Endothelial cell of umbilical vein (primary cell): ENCODE measurements around the gene SEMA6A. TPM values are rescaled to one million over a fixed set of nuclear protein-coding genes. Genes with fewer than 3 reads are reported as not detected.

Experiments used
- BruUV-seq: library from RNA; stranded (reverse); fragments of 400-500 nt; replicated peaks from 2 replicates; lab custom pipeline; 2021; lab: Mats Ljungman, UMichigan
- CTCF ChIA-PET: fragments of 300-600, 350-600 bp; sonication (Branson Sonifier 250); formaldehyde crosslinking; loops from one replicate; lab custom pipeline; 2021; ENCODE audit warnings: antibody characterized with exemption, inconsistent platforms; lab: Charles Lee
- POLR2A ChIA-PET: fragments of 300-600, 350-600 bp; sonication (Branson Sonifier 250); formaldehyde crosslinking; loops from one replicate; lab custom pipeline; 2021; ENCODE audit warnings: antibody characterized with exemption, inconsistent platforms; lab: Charles Lee
- DNase-seq: peaks from one replicate; pipeline ENCODE4 v3.0.0-alpha.2; 2011; ENCODE audit warnings: low read depth, low spot score
- FAIRE-seq: peaks from 2 replicates; lab custom pipeline; 2011; peaks lifted over from hg19 to GRCh38; lab: Jason Lieb, UNC
- H2AFZ ChIP-seq: 2 replicates; pipeline ENCODE4 v1.6.0; 2012; ENCODE audit warnings: low read depth, low read length, control low read depth, inconsistent platforms
- H3K27ac ChIP-seq: 2 replicates; pipeline ENCODE4 v1.5.1; 2011; ENCODE audit warnings: low read depth, mild to moderate bottlenecking, control low read depth, low read length, moderate library complexity; ENCODE audit not compliant: insufficient read depth
- H3K27me3 ChIP-seq, 2 experiments: 2 replicates each; pipeline versions ENCODE4 v1.6.0 to v1.6.1; 2011; ENCODE audit warnings: low read length in 2 of 2, mixed read lengths in 1 of 2; ENCODE audit not compliant: control insufficient read depth in 2 of 2, insufficient read depth in 2 of 2
- H3K36me3 ChIP-seq, 2 experiments: 2 replicates in 1 of 2; 3 replicates in 1 of 2; pipeline ENCODE4 v1.5.1; 2011; ENCODE audit warnings: low read length in 2 of 2, mild to moderate bottlenecking in 1 of 2, moderate library complexity in 1 of 2; ENCODE audit not compliant: control insufficient read depth in 2 of 2, insufficient read depth in 2 of 2; ENCODE audit errors: extremely low read depth in 1 of 2
- H3K4me1 ChIP-seq: 3 replicates; pipeline ENCODE4 v1.5.1; 2011; ENCODE audit warnings: mild to moderate bottlenecking, low read length; ENCODE audit not compliant: control insufficient read depth, insufficient read depth; ENCODE audit errors: extremely low read depth
- H3K4me2 ChIP-seq: 2 replicates; pipeline ENCODE4 v1.6.1; 2011; ENCODE audit warnings: low read length, control low read depth, mixed read lengths; ENCODE audit not compliant: insufficient read depth
- H3K4me3 ChIP-seq, 3 experiments: fragments of 200-600 bp in 1 of 3; sonication (generic), shearing (Covaris generic) in 1 of 3; replicated peaks in 1 of 3; 2 replicates each; pipeline ENCODE4 v1.5.1; 2011 to 2016; ENCODE audit warnings: control low read depth in 3 of 3, low read length in 3 of 3, mild to moderate bottlenecking in 2 of 3, inconsistent platforms in 1 of 3, low read depth in 1 of 3, moderate library complexity in 1 of 3; ENCODE audit not compliant: insufficient read depth in 1 of 3
- H3K79me2 ChIP-seq: 2 replicates; pipeline ENCODE4 v1.6.0; 2012; ENCODE audit warnings: low read length, inconsistent platforms; ENCODE audit not compliant: control insufficient read depth, insufficient read depth
- H3K9ac ChIP-seq: replicated peaks from 2 replicates; pipeline ENCODE3; 2011; ENCODE audit warnings: low read length, control low read depth; ENCODE audit not compliant: insufficient read depth; ENCODE audit errors: extremely low read depth
- H3K9me1 ChIP-seq: replicated peaks from 3 replicates; pipeline ENCODE4 v1.6.0; 2011; ENCODE audit warnings: mild to moderate bottlenecking, low read length; ENCODE audit not compliant: control insufficient read depth, insufficient read depth; ENCODE audit errors: extremely low read depth
- H3K9me3 ChIP-seq: replicated peaks from 2 replicates; pipeline ENCODE4 v1.5.1; 2012; ENCODE audit warnings: low read length, inconsistent platforms; ENCODE audit not compliant: control insufficient read depth, insufficient read depth
- H4K20me1 ChIP-seq: replicated peaks from 2 replicates; pipeline ENCODE3; 2011; ENCODE audit warnings: mild to moderate bottlenecking, low read length; ENCODE audit not compliant: control insufficient read depth, insufficient read depth; ENCODE audit errors: extremely low read depth
- CTCF ChIP-seq, 2 donors: IDR thresholded peaks; 1 replicate in 1 of 2; 2 replicates in 1 of 2; pipeline ENCODE4 v1.5.1; 2011; ENCODE audit warnings: low read length in 2 of 2, mild to moderate bottlenecking in 2 of 2, moderate library complexity in 2 of 2, control low read depth in 1 of 2, inconsistent platforms in 1 of 2, low read depth in 1 of 2; ENCODE audit not compliant: insufficient read depth in 1 of 2; ENCODE audit errors: extremely low read depth in 1 of 2
- EZH2 ChIP-seq: IDR thresholded peaks from 2 replicates; pipeline ENCODE4 v1.6.1; 2012; ENCODE audit warnings: borderline replicate concordance, low read depth, mild to moderate bottlenecking, moderate library complexity, low read length, inconsistent platforms; ENCODE audit not compliant: severe bottlenecking
- FOS ChIP-seq: IDR thresholded peaks from 2 replicates; pipeline ENCODE4 v1.6.1; 2011; ENCODE audit warnings: mild to moderate bottlenecking, low read length, moderate library complexity, borderline replicate concordance; ENCODE audit not compliant: insufficient read depth
- GATA2 ChIP-seq: IDR thresholded peaks from 2 replicates; pipeline ENCODE4 v1.7.0; 2011; ENCODE audit warnings: low read depth, mild to moderate bottlenecking, moderate library complexity, mixed read lengths, low read length; ENCODE audit not compliant: insufficient read length, insufficient read depth
- JUN ChIP-seq: IDR thresholded peaks from 2 replicates; pipeline ENCODE4 v1.6.1; 2011; ENCODE audit warnings: borderline replicate concordance, low read depth; ENCODE audit not compliant: insufficient read length, insufficient read depth
- MAX ChIP-seq: IDR thresholded peaks from 2 replicates; pipeline ENCODE4 v1.6.1; 2011; ENCODE audit not compliant: insufficient read depth, insufficient read length
- MYC ChIP-seq: IDR thresholded peaks from one replicate; pipeline ENCODE4 v1.6.1; 2011; ENCODE audit warnings: mild to moderate bottlenecking, low read depth, low read length
- POLR2A ChIP-seq: IDR thresholded peaks from 2 replicates; pipeline ENCODE4 v1.6.1; 2012; ENCODE audit warnings: low read depth, mild to moderate bottlenecking, control low read depth, low read length
- POLR2AphosphoS5 ChIP-seq: IDR thresholded peaks from 2 replicates; pipeline ENCODE4 v1.6.1; 2012; ENCODE audit warnings: low read depth, mild to moderate bottlenecking, control low read depth, low read length, moderate library complexity; ENCODE audit not compliant: insufficient read depth
- dilution Hi-C: fragments of 300-500 bp; cut with MboI; formaldehyde crosslinking; loops from one replicate; pipeline ENCODE4 v1.15.0; 2019; ENCODE audit warnings: low sequenced_read_pairs; ENCODE audit not compliant: extremely low pct_ligation_motif_present
- intact Hi-C: fragments of 100-400 bp; cut with micrococcal nuclease; formaldehyde crosslinking; loops from one replicate; pipeline ENCODE4 v1.10.0; 2022
- polyA plus RNA-seq, 4 experiments: library from polyadenylated mRNA; depleted of rRNA in 3 of 4; stranded (reverse) in 3 of 4; unstranded in 1 of 4; fragments of >200 nt; gene quantifications; 2 replicates each; pipeline versions ENCODE4 v1.2.1 to v1.2.3, GENCODE V29; 2011 to 2012; ENCODE audit warnings: missing spikeins in 1 of 4
- total RNA-seq: library from RNA; stranded (reverse); gene quantifications from 2 replicates; pipeline ENCODE4 v1.2.3, GENCODE V29; 2021

SEMA6A gene
- total and polyA plus RNA-seq, 2 donors (not counting 3 experiments of a cell fraction or from before 2014, with no cell fraction given), result 0.43 to 1.5 TPM

- Histone ChIP-seq H3K4me2 (no peak overlapping the region), H4K20me1 (no peaks in the 10 kb centered on the region), H3K9ac (no peak overlapping the region), H2AFZ (no peak overlapping the region), H3K79me2 (no peaks in the 10 kb centered on the region), H3K27me3 (no peaks in the 10 kb centered on the region), H3K4me3 (no peak overlapping the region), H3K4me1 (no peaks in the 10 kb centered on the region), H3K27ac (no peak overlapping the region), H3K9me3 (no peaks in the 10 kb centered on the region), H3K36me3 (no peaks in the 10 kb centered on the region), H3K9me1 (no peaks in the 10 kb centered on the region)
- ChIA-PET POLR2A (no interaction called here), CTCF (no interaction called here)
- dilution Hi-C loops (no loop called here), intact Hi-C loops (no loop called here)
- no peak for FAIRE-seq
- DNase-seq, result no peak
- no TSS peak for BruUV-seq
- TF ChIP-seq POLR2AphosphoS5, result no peak
- no peak for TF ChIP-seq JUN
- TF ChIP-seq POLR2A, result no peak
- TF ChIP-seq EZH2, result no peak
- no peak for TF ChIP-seq GATA2
- TF ChIP-seq CTCF (IDR thresholded peaks at IDR 0.05; ENCODE audit: extremely low read depth in 1 of 2, insufficient read depth in 1 of 2, low read depth in 1 of 2, low read length in 2 of 2), result no peak
- TF ChIP-seq FOS, result no peak
- TF ChIP-seq MAX, result no peak
- no peak for TF ChIP-seq MYC
Measured at GRCh38 chr5:116437351-116437705, 137.3 kb downstream of the SEMA6A start.
